Mononuclear cell (primary cell): ENCODE data around the gene HSDL2. TPM values are rescaled to one million over a fixed set of nuclear protein-coding genes. Genes with fewer than 3 reads are reported as not detected.
A peak's percentile ranks its signal among the peaks of the same experiment; 100 is the strongest.

Experiments used
- H3K27me3 ChIP-seq: 2 replicates; pipeline ENCODE4 v1.6.0; 2011; ENCODE audit warnings: low read length, control low read depth; ENCODE audit not compliant: insufficient read depth
- H3K4me1 ChIP-seq: 2 replicates; pipeline ENCODE4 v1.5.1; 2011; ENCODE audit warnings: mild to moderate bottlenecking, low read length, control low read depth; ENCODE audit not compliant: insufficient read depth
- H3K4me3 ChIP-seq: 2 replicates; pipeline ENCODE4 v1.5.1; 2011; ENCODE audit warnings: mild to moderate bottlenecking, low read length, moderate library complexity
- H3K9me3 ChIP-seq: 2 replicates; pipeline ENCODE4 v1.5.1; 2011; ENCODE audit warnings: low read depth, mild to moderate bottlenecking, control low read depth, low read length
- total RNA-seq: library from RNA; depleted of rRNA; stranded (reverse); fragments of >200 nt; gene quantifications from one replicate; pipeline ENCODE4 v1.2.3, GENCODE V29; 2012

The HSDL2 gene
- total RNA-seq, 1 donor, result 11.8 TPM

DNA sequence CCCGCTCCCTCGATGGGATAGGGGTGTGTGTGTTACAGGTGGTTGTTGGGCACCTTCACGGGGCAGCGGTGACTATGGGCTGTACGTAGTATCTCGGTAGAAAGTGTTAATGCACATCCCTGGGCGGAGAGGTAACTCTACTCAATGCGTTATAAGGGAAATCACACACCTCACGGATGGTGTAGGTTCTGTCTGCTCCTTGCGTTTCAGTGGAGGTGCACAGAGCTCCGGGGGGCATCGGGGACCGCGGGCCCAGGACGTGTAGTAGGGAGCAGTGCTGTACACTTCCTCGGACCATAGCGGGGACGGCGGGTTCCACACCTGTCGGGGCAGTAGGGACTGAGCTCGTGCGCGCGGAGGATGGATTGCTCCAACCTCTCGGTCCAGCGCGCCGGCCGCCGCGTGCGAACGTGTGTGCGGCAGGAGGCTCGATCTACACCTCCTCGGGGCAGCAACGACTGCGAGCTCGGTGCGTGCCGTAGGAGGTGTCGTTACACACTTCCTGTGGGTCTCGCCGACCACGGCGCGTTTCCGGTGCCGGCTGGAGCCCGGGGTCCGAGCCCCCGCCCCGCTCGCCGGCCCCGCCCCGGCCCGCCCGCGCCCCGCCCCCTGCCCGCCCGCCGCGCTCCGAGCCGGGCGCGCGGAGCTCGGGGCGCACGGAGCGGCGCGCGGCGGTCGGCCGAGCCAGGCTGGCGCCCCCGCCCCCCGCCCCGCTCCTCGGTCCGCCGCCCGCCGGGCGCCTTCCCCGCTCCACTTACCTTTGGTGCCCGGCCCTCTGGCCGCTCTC is 106.5 kb downstream of the HSDL2 start, which contains the start of gene KIAA1958:
Gene KIAA1958, plus strand, starts transcription at position 607 of the 787 bp plus-strand sequence. CDS start 87,254 bp downstream, outside the sequence.
- Histone ChIP-seq H3K27me3 (no peaks in the 10 kb centered on the region), H3K4me1 (peaks cover 12% of the 10 kb centered on the region), H3K9me3 (no peaks in the 10 kb centered on the region), H3K4me3 (peak within 1 kb of the TSS; percentile 74)

DNA sequence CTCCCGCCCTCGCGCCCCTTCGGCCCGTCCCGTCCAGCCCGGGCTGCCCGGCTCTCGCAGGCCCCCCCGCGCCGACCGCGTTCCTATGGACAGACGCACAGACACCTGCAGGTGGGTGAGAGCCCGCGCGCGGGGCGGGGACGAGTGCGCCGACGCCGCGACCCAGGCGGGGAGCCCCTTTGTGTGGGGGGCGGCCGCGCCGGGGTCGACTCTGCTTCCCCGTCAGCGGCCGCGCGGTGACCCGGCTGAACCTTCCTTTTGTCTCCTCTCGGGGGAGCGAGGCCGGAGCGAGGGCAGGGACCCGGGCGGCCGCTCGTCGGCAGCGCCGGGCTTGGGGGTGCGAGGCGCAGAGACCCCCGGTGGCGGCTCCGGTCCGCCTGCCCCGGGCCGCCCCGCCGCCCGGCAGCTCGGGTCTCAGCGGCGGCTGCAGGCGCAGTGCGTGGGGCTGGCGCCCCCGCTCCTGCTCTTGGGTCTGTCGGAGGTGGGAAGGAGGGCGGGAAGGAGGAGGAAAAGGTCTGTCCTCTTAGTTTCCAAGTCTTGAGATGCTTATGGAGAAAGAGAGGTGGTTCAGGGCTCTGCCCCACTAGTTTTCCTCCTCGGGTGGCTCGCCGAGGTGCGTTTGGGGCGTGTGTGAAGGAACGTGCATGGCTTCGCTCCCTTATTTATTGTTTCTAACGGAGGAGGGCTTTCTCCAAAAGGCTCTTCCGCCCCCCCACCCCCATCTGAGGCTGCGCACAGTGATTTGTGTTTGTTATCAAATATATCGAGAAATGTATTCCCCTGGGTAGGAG is 107.3 kb downstream of the HSDL2 start:
- Histone ChIP-seq H3K27me3 (no peaks in the 10 kb centered on the region), H3K4me3 (peak overlapping the region; percentile 74), H3K9me3 (no peaks in the 10 kb centered on the region), H3K4me1 (peaks cover 12% of the 10 kb centered on the region)

DNA sequence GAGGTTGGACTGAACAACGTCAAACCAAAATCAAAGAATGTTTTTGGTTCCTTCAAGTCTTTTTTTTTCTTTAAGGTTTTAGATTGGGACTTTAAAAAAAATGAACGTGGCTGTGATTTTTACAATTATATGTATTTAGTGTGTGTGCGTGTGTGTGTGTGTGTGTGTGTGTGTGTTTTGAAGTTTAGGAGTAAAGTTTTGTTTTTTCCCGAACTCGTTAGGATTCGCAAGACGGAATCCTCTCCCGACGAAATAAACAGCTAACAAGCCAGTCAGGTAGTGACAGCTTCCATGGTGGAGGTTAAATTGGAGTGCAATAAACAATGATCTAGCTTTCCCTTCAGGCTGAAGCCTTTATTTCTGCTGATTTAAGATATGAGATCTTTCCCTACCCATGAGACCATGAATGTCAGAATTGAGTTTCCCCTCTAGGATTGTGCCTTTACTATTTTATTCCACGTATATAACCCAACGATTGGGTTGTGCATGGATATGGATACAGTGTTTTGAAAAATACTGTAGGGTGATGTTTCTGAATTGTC is 108.0 kb downstream of the HSDL2 start:
- Histone ChIP-seq H3K27me3 (no peaks in the 10 kb centered on the region), H3K9me3 (no peaks in the 10 kb centered on the region), H3K4me1 (peaks cover 12% of the 10 kb centered on the region), H3K4me3 (peak overlapping the region; percentile 74)

DNA sequence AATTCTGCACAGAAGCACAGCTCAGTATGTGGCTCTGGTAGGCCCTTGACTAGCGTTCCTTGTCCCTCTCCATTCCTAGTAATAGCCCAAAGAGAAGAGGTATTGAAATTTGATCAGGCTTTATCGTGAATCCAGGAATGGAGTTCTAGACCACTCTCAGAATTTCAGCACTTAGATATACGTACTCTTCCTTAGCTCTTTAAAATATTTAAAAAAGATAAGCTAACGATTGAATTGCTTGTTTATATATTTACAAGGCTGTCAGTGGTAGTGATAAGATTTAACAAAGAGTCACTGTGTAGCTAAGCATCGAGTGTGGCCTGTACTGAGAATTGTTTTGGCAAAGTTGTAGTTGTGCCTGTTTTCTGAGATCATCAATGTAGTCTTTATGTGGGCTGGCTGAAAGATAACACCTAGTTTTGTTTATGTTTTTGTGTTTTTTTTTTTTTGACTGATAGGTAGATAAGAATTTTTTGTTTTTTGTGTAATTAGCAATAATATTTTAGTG is 109.2 kb downstream of the HSDL2 start:
- no peaks in the 10 kb centered on the region for H3K27me3 ChIP-seq
- H3K4me3 ChIP-seq, result no peak overlapping the region
- H3K4me1 ChIP-seq, result peaks cover 12% of the 10 kb centered on the region
- peaks cover 9% of the 10 kb centered on the region for H3K9me3 ChIP-seq

DNA sequence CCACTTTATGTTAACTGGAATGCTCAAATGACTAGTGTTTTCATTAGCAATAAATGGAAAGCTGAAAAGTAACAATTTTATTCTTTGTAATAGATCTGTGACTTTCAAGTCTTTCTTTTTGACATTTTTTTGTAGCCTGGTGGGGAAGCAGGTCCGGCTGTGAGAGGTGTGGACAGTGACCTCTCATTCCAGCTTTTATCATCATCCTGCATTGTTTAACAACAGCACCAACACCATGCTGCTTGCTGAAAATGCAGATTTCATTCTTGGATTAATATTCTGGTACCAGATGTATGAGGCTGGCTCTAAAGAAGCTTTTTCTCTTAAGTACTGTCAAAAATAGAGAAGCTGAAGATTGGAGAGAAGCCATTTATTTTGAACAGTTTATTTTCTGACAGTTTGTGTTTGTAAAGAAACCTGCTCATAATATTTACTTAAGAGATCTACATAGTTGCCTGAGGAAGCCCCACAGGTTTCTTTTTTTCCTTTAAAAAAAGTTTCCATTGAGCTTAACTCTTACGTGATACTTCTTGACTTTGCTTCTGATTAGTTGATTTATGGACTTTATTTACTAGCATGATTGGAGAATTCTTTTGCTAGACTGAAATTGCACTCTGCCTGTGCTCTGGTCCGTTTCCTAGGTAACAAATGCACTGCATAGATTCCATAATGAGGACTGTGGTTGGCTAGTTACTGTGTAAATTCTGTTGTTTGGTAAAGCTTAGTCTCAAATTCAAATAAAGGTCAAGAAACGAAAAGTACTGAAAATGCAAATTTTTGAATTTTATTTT is 110.2 kb downstream of the HSDL2 start:
- Histone ChIP-seq H3K27me3 (no peaks in the 10 kb centered on the region), H3K4me3 (no peak overlapping the region), H3K9me3 (peaks cover 9% of the 10 kb centered on the region), H3K4me1 (peaks cover 12% of the 10 kb centered on the region)

DNA sequence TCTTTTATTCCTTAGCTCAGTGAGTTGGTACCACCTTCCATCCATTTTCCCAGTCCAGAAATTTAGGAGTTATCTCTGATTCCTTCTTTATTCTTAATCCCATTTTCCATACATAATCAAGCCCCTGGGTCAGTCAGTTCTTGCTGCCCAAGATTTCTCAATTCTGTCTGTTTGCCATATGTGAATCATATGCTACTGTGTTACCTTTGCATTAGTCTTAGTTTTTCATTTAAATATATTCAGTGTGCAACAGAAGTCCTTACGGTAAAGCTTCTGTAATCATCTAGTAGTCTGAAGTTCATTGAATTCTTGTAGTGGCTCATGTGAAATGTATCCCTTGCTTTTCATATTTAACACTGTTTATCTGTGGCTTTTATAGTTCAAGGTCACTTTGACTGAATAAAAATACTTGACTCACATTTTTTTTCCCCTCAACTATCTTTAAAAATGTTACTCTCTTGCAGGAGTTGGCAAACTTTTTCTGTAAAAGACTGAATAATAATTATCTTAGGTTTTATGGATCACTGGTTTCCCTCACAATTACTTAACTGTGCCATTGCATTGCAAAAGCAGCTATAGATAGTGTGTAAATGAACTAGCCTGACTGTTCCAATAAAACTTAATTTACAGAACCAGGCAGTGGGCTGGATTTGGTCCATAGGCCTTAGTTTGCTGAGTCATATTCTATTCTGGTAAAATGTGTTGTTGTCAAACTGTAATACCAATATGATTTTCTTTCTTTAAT is 113.7 kb downstream of the HSDL2 start:
- H3K27me3 ChIP-seq, result no peaks in the 10 kb centered on the region
- peaks cover 20% of the 10 kb centered on the region for H3K4me1 ChIP-seq
- peaks cover 9% of the 10 kb centered on the region for H3K9me3 ChIP-seq
- H3K4me3 ChIP-seq, result no peak overlapping the region

GRCh38 chr9:112494153-112494552 is 114.2 kb downstream of the HSDL2 start:
- H3K4me3 ChIP-seq, result no peak overlapping the region
- H3K9me3 ChIP-seq, result peaks cover 9% of the 10 kb centered on the region
- no peaks in the 10 kb centered on the region for H3K27me3 ChIP-seq
- H3K4me1 ChIP-seq, result peaks cover 20% of the 10 kb centered on the region

- Histone ChIP-seq H3K27me3 (no peaks in the 10 kb centered on the region), H3K4me1 (peaks cover 20% of the 10 kb centered on the region), H3K9me3 (peaks cover 9% of the 10 kb centered on the region), H3K4me3 (no peak overlapping the region)
These were observed 115.7 kb downstream of the HSDL2 start for GRCh38 chr9:112495614-112496013.

GRCh38 chr9:112496074-112496722 is 116.3 kb downstream of the HSDL2 start:
- Histone ChIP-seq H3K4me3 (no peak overlapping the region), H3K27me3 (no peaks in the 10 kb centered on the region)

GRCh38 chr9:112500842-112501241 is 120.9 kb downstream of the HSDL2 start:
- H3K9me3 ChIP-seq, result no peaks in the 10 kb centered on the region
- no peaks in the 10 kb centered on the region for H3K27me3 ChIP-seq
- peaks cover 16% of the 10 kb centered on the region for H3K4me1 ChIP-seq
- no peak overlapping the region for H3K4me3 ChIP-seq

More at GRCh38 chr9:112496074-112496722, 116.3 kb downstream of the HSDL2 start:
- Histone ChIP-seq H3K4me1 (peaks cover 20% of the 10 kb centered on the region), H3K9me3 (peaks cover 9% of the 10 kb centered on the region)

DNA sequence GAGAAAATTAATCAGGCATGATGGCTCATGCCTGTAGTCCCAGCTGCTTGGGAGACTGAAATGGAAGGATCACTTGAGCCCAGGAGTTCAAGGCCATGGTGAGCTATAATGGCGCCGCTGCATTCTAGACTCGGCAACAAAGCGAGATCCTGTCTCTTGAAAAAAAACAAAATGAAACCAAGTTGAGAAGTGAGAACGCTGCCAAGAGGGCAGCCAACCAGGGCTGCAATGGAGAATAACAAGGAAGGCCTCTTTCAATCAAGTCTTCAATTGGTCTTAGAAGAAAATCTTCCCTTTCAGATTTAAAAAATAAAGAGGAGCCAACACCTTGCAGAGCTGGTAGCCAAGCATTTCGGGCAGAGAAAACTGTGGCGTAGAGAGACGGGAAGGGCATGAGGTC is 121.4 kb downstream of the HSDL2 start:
- H3K4me1 ChIP-seq, result peaks cover 14% of the 10 kb centered on the region
- H3K9me3 ChIP-seq, result no peaks in the 10 kb centered on the region
- H3K27me3 ChIP-seq, result no peaks in the 10 kb centered on the region
- no peak overlapping the region for H3K4me3 ChIP-seq

- H3K4me1 ChIP-seq, result peaks cover 3% of the 10 kb centered on the region
- H3K4me3 ChIP-seq, result no peak overlapping the region
- H3K9me3 ChIP-seq, result no peaks in the 10 kb centered on the region
- no peaks in the 10 kb centered on the region for H3K27me3 ChIP-seq
These were observed 122.5 kb downstream of the HSDL2 start for GRCh38 chr9:112502175-112502946.

DNA sequence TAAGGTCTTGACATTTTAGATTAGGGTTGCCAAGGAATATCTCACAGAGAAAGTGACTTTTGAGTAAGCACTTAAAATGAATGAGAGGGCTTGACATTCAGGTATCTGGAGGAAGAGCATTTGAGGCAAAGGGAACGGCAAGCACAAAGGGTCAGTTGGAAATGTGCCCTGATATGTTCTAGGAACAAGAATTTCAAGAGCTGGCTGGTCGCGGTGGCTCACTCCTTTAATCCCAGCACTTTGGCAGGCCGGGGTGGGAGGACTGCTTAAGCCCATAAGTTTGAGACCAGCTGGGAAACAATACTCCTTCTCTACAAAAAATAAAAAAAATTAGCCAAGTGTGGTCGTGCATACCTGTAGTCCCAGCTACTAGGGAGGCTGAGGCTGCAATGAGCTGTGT is 123.3 kb downstream of the HSDL2 start:
- Histone ChIP-seq H3K4me1 (no peaks in the 10 kb centered on the region), H3K4me3 (no peak overlapping the region), H3K27me3 (no peaks in the 10 kb centered on the region), H3K9me3 (no peaks in the 10 kb centered on the region)
